ENCODE data around the gene CPNE2. TPM values are rescaled to one million over a fixed set of nuclear protein-coding genes. Genes with fewer than 3 reads are reported as not detected.

The CPNE2 gene
- total and polyA plus RNA-seq, 4 donors = 6.8 to 14.6 (median 11.0) TPM

DNA sequence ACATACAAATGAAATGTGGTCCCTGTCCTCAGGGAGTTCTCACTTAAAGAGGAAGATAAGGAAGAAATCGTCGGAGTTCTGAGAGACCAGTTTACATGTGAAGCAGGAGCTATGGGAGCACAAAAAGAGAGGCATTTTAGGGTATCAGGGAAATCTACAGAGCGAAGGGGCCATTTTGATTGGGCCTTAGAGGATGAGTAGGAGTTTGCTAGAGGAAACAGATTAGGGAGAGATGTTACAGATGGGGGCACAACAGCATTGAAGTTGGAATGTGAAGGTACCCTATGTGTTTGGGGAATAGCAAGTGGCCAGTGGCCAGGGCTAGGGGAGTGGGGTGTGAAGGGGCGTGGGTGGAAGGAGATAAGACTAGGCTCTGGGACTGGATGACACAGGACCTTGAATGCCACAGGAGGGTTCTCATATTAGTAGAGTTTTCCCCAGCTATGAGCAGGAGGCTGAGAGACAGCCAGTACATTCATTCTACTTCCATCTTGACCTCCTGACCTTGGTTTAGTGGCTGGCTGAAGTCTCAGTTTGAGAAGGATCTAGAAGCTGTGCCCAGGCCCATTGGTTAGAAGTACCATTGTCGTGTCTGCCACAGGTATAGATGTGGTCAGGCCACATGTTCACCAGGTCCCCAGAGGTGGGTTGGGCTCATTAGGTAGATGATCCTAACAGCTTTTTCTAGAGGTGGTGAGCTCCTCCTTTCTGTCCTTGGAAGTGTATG lies 34.8 kb downstream of the CPNE2 start:
- no peaks in the 10 kb centered on the region for H3K9me3 ChIP-seq (ENCODE audit: control insufficient read depth in 4 of 4, low read length in 3 of 4)
- no peaks in the 10 kb centered on the region for H3K4me1 ChIP-seq (ENCODE audit: control insufficient read depth in 4 of 4, insufficient read depth in 4 of 4, low read length in 3 of 4)
- WGBS = 93% methylated on average over 5 of the region's 5 CpGs
- no peak for TF ChIP-seq SP1 (IDR thresholded peaks at IDR 0.05)
- TF ChIP-seq RAD21 (IDR thresholded peaks at IDR 0.05) = no peak
- TF ChIP-seq, protein P1, sequence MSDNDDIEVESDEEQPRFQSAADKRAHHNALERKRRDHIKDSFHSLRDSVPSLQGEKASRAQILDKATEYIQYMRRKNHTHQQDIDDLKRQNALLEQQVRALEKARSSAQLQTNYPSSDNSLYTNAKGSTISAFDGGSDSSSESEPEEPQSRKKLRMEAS (IDR thresholded peaks at IDR 0.05) = no peak
- TF ChIP-seq NR2F2 (IDR thresholded peaks at IDR 0.05) = no peak
- TF ChIP-seq JUND (IDR thresholded peaks at IDR 0.05) = no peak
- no peak for TF ChIP-seq ATF3 (IDR thresholded peaks at IDR 0.05)
- TF ChIP-seq RXRA (IDR thresholded peaks at IDR 0.05) = no peak
- TF ChIP-seq REST (IDR thresholded peaks at IDR 0.05) = no peak
- no peak for TF ChIP-seq YY1 (IDR thresholded peaks at IDR 0.05)
- TF ChIP-seq HNF4A (conservative IDR thresholded peaks at IDR 0.05) = no peak
- no peak for TF ChIP-seq HNF4G (IDR thresholded peaks at IDR 0.05)
- no peak for TF ChIP-seq GABPA (IDR thresholded peaks at IDR 0.05 in 1 of 2, conservative IDR thresholded peaks at IDR 0.05 in 1 of 2)
- TF ChIP-seq, protein P2, sequence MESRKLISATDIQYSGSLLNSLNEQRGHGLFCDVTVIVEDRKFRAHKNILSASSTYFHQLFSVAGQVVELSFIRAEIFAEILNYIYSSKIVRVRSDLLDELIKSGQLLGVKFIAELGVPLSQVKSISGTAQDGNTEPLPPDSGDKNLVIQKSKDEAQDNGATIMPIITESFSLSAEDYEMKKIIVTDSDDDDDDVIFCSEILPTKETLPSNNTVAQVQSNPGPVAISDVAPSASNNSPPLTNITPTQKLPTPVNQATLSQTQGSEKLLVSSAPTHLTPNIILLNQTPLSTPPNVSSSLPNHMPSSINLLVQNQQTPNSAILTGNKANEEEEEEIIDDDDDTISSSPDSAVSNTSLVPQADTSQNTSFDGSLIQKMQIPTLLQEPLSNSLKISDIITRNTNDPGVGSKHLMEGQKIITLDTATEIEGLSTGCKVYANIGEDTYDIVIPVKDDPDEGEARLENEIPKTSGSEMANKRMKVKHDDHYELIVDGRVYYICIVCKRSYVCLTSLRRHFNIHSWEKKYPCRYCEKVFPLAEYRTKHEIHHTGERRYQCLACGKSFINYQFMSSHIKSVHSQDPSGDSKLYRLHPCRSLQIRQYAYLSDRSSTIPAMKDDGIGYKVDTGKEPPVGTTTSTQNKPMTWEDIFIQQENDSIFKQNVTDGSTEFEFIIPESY (IDR thresholded peaks at IDR 0.05) = no peak
- TF ChIP-seq, protein P3, sequence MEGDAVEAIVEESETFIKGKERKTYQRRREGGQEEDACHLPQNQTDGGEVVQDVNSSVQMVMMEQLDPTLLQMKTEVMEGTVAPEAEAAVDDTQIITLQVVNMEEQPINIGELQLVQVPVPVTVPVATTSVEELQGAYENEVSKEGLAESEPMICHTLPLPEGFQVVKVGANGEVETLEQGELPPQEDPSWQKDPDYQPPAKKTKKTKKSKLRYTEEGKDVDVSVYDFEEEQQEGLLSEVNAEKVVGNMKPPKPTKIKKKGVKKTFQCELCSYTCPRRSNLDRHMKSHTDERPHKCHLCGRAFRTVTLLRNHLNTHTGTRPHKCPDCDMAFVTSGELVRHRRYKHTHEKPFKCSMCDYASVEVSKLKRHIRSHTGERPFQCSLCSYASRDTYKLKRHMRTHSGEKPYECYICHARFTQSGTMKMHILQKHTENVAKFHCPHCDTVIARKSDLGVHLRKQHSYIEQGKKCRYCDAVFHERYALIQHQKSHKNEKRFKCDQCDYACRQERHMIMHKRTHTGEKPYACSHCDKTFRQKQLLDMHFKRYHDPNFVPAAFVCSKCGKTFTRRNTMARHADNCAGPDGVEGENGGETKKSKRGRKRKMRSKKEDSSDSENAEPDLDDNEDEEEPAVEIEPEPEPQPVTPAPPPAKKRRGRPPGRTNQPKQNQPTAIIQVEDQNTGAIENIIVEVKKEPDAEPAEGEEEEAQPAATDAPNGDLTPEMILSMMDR (IDR thresholded peaks at IDR 0.05; ENCODE audit: low read depth, low read length, missing input control) = no peak
- no peak for TF ChIP-seq FOXA1 (IDR thresholded peaks at IDR 0.05)
- no peak for TF ChIP-seq FOXA2 (IDR thresholded peaks at IDR 0.05)
- TF ChIP-seq TAF1 (conservative IDR thresholded peaks at IDR 0.05) = no peak
- no peak for TF ChIP-seq EGR1 (IDR thresholded peaks at IDR 0.05; ENCODE audit: low read depth in 2 of 2)
- no peak overlapping the region for H3K4me3 ChIP-seq (ENCODE audit: low read depth in 1 of 3, low read length in 3 of 3)
- H3K27me3 ChIP-seq (ENCODE audit: control insufficient read depth in 4 of 4, insufficient read depth in 4 of 4, low read length in 3 of 4) = no peaks in the 10 kb centered on the region
- H3K36me3 ChIP-seq (ENCODE audit: control insufficient read depth in 4 of 4, insufficient read depth in 3 of 4, low read depth in 1 of 4, low read length in 3 of 4) = no peaks in the 10 kb centered on the region
- no peak for DNase-seq (ENCODE audit: low spot score)
- no peak overlapping the region for H3K9ac ChIP-seq (ENCODE audit: low read depth in 1 of 2, low read length in 2 of 2)
- H3K27ac ChIP-seq (ENCODE audit: low read depth in 1 of 2, low read length in 2 of 2) = no peak overlapping the region
